ENCODE results near the gene STX5. TPM values are rescaled to one million over a fixed set of nuclear protein-coding genes. Genes with fewer than 3 reads are reported as not detected.
A peak's percentile ranks its signal among the peaks of the same experiment; 100 is the strongest.
"Not testable (repeated sequence)": the region's sequence is repeated elsewhere in the genome, so short reads cannot be mapped to it uniquely, and the experiment has no call there.

Gene STX5
- total RNA-seq, 2 experiments from 2014 or later = 24.6 to 29.2 TPM

GRCh38 chr11:62778441-62778840, 53.4 kb downstream of the STX5 start:
- Mint-ChIP-seq H3K4me3 (no peak overlapping the region), H3K27me3 (no peaks in the 10 kb centered on the region), H3K36me3 (peaks cover 4% of the 10 kb centered on the region), H3K27ac (peak overlapping the region; percentile 60), H3K4me1 (ENCODE audit: low read depth) (peaks cover 20% of the 10 kb centered on the region), H3K9me3 (no peaks in the 10 kb centered on the region)
- no peak for DNase-seq
- ChIA-PET CTCF (interaction anchor here (9.0 kb wide), 1 partner anchor 8 kb away, joined by 89 read pairs; the partner anchor contains the start of gene TMEM179B), POLR2A (interaction anchor here (2.2 kb wide), 1 partner anchor 8 kb away, joined by 9 read pairs; no protein-coding TSS in a partner anchor)
- intact Hi-C loops (cut with micrococcal nuclease) = no loop called here

GRCh38 chr11:62777389-62777788, 54.5 kb downstream of the STX5 start:
- Mint-ChIP-seq H3K9me3 (no peaks in the 10 kb centered on the region), H3K4me1 (ENCODE audit: low read depth) (peaks cover 20% of the 10 kb centered on the region), H3K27ac (peak overlapping the region; percentile 64), H3K27me3 (no peaks in the 10 kb centered on the region), H3K36me3 (peaks cover 4% of the 10 kb centered on the region), H3K4me3 (no peak overlapping the region)
- ChIA-PET POLR2A (interaction anchor here (0.7 to 2.2 kb wide), 4 partner anchors 9 to 104 kb away, joined by 3 to 9 read pairs (median 4); partner anchors contain the start of genes NXF1 and SLC3A2), CTCF (interaction anchor here (9.0 kb wide), 1 partner anchor 9 kb away, joined by 89 read pairs; the partner anchor contains the start of gene TMEM179B)
- intact Hi-C loops (cut with micrococcal nuclease) = no loop called here
- DNase-seq = peak; percentile 36

GRCh38 chr11:62775646-62776045, 56.2 kb downstream of the STX5 start:
- Mint-ChIP-seq H3K27ac (peak overlapping the region; percentile 42), H3K36me3 (peaks cover 4% of the 10 kb centered on the region), H3K4me1 (ENCODE audit: low read depth) (peaks cover 26% of the 10 kb centered on the region), H3K4me3 (no peak overlapping the region), H3K9me3 (no peaks in the 10 kb centered on the region), H3K27me3 (no peaks in the 10 kb centered on the region)
- CTCF ChIA-PET = interaction anchor here (1.0 to 9.0 kb wide), 2 partner anchors 8 to 11 kb away, joined by 4 to 89 read pairs; partner anchors contain the start of gene TMEM179B
- no peak for DNase-seq
- POLR2A ChIA-PET = interaction anchor here (1.2 to 2.4 kb wide), 3 partner anchors 11 to 65 kb away, joined by 3 to 11 read pairs (median 6); partner anchors contain the start of gene TMEM179B
- intact Hi-C loops (cut with micrococcal nuclease) = no loop called here

DNA sequence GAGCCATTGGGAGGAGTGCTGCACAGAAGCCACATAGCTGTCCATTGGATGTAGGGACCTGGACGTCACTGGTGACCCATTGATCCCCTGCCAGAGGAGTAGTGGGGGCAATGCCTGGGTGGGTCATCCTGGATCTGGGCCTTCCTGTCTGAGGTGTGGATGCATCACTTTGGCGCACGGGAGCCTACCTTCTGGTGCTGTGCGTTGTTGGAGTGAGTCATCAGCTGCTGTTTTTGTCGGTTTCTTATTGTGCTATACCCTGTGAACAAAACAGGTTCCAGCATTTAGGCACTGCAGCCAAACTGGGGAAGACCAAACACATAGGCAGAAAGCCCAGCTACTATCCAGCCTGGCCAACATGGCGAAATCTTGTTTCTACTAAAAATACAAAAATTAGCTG, 57.4 kb downstream of the STX5 start:
- peaks cover 38% of the 10 kb centered on the region for H3K4me1 Mint-ChIP-seq (ENCODE audit: low read depth)
- H3K9me3 Mint-ChIP-seq = no peaks in the 10 kb centered on the region
- intact Hi-C loops (cut with micrococcal nuclease) = no loop called here
- ChIA-PET POLR2A (interaction anchor here (0.6 to 2.4 kb wide), 5 partner anchors 13 to 161 kb away, joined by 3 to 11 read pairs (median 4); partner anchors contain the start of genes ROM1, SLC3A2 and TMEM179B), CTCF (interaction anchor here (9.0 kb wide), 1 partner anchor 12 kb away, joined by 89 read pairs; the partner anchor contains the start of gene TMEM179B)
- DNase-seq = no peak
- peaks cover 6% of the 10 kb centered on the region for H3K36me3 Mint-ChIP-seq
- H3K4me3 Mint-ChIP-seq = no peak overlapping the region
- H3K27ac Mint-ChIP-seq = no peak overlapping the region
- H3K27me3 Mint-ChIP-seq = no peaks in the 10 kb centered on the region

DNA sequence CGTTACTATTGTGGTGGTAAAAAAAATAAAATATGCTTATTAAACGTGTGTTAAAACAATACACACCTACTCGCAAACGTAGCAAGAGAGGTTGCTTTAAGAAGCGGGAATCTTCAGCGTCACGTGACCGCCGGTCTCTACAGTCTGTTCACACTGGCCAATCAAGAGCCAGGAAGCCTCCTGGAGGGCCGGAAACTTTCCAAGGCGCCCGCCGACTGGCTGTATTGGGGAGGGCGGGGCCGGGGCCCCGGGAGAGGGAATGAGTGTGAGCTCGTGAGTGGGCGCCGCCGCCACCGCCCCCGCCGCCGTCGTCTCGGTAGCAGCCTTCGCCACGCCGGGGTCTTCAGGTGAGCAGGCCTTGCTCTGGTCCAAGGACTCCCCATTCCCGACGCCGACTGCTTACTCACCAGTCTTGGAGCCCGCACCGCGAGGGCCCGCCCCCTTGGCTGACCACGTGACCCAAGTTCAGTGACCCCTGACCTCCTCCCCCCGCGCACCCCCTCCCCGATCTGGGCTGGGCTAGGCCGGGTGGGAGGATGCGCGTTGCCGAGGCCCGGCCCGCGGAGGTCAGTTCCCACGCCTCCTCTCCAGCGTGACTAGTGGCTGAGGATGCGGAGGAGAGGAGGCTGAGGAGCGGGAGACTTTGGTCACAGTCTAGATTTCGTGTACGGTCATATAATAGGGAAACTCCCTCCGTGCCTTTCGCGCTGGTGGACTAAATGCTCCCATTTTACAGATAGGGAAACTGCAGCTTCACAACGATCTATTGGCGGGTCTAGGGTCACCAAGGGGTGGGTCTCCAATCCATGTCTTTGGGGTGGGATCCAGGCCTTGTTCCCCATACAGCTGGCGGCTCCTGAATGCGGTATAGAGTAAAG, 60.5 kb downstream of the STX5 start, which contains the start of gene TAF6L:
Gene TAF6L (plus strand): TSS at position 253 of the 878 bp plus-strand sequence. CDS start 4,388 bp downstream, outside the sequence.
- intact Hi-C loops (cut with micrococcal nuclease) = loop anchor here (1.0 to 2.0 kb wide), 5 partner anchors 10 to 69 kb away; partner anchors contain the start of genes POLR2G, TMEM179B, TTC9C and ZBTB3

GRCh38 chr11:62770778-62771143, 61.1 kb downstream of the STX5 start:
- peak; percentile 34 for DNase-seq
- Mint-ChIP-seq H3K4me1 (ENCODE audit: low read depth) (peaks cover 26% of the 10 kb centered on the region), H3K27me3 (no peaks in the 10 kb centered on the region), H3K36me3 (peaks cover 13% of the 10 kb centered on the region), H3K4me3 (peak overlapping the region; percentile 79), H3K9me3 (no peaks in the 10 kb centered on the region), H3K27ac (peak overlapping the region; percentile 94)
- intact Hi-C loops (cut with micrococcal nuclease) = loop anchor here (1.0 to 2.0 kb wide), 5 partner anchors 9 to 70 kb away; partner anchors contain the start of genes POLR2G, TMEM179B, TTC9C and ZBTB3
- ChIA-PET CTCF (interaction anchor here (0.9 to 9.0 kb wide), 5 partner anchors 9 to 346 kb away, joined by 3 to 89 read pairs (median 4); partner anchors contain the start of genes POLR2G, TMEM179B and ZBTB3), POLR2A (interaction anchor here (0.7 to 4.2 kb wide), 11 partner anchors 9 to 369 kb away, joined by 3 to 32 read pairs (median 5); partner anchors contain the start of genes HNRNPUL2, NXF1, POLR2G and SLC3A2)

More for the DNA sequence above, 60.5 kb downstream of the STX5 start, which contains the start of gene TAF6L:
- ChIA-PET CTCF (interaction anchor here (0.9 to 9.0 kb wide), 6 partner anchors 10 to 347 kb away, joined by 3 to 89 read pairs (median 4); partner anchors contain the start of genes POLR2G, SLC3A2, TMEM179B and ZBTB3), POLR2A (interaction anchor here (0.7 to 4.2 kb wide), 12 partner anchors 10 to 369 kb away, joined by 3 to 32 read pairs (median 5); partner anchors contain the start of genes HNRNPUL2, NXF1, POLR2G and SLC3A2)
- Mint-ChIP-seq H3K9me3 (no peaks in the 10 kb centered on the region), H3K4me3 (peak within 1 kb of the TSS; percentile 79), H3K27ac (peak within 1 kb of the TSS; percentile 94), H3K36me3 (peaks cover 8% of the 10 kb centered on the region), H3K27me3 (no peaks in the 10 kb centered on the region), H3K4me1 (ENCODE audit: low read depth) (peaks cover 24% of the 10 kb centered on the region)
- peak; percentile 98 for DNase-seq

DNA sequence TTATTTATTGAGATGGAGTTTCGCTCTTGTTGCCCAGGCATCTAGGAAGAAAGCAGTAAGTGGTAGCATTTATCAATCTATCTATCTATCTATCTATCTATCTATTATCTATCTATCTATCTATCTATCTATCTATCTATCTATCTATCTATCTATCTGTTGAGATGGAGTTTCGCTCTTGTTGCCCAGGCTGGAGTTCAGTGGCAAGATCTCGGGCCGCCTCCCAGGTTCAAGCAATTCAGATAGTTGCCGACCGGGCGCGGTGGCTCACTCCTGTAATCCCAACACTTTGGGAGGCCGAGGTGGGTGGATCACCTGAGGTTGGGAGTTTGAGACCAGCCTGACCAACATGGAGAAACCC, 71.0 kb downstream of the STX5 start:
- Mint-ChIP-seq H3K4me1 (ENCODE audit: low read depth) (peaks cover 24% of the 10 kb centered on the region), H3K4me3 (peak overlapping the region; percentile 96), H3K36me3 (peaks cover 12% of the 10 kb centered on the region), H3K27ac (peak overlapping the region; percentile 69)
- intact Hi-C loops (cut with micrococcal nuclease) = loop anchor here (1.0 to 5.0 kb wide), 3 partner anchors 10 to 169 kb away; partner anchors contain the start of genes TAF6L and TUT1
- CTCF ChIA-PET = interaction anchor here (0.6 to 3.0 kb wide), 8 partner anchors 9 to 381 kb away, joined by 3 to 16 read pairs (median 4); partner anchors contain the start of genes TAF6L and TMEM179B
- POLR2A ChIA-PET = interaction anchor here (1.0 to 3.1 kb wide), 6 partner anchors 8 to 95 kb away, joined by 4 to 18 read pairs (median 12); partner anchors contain the start of genes HNRNPUL2, TAF6L, TMEM179B and TTC9C
- H3K9me3 Mint-ChIP-seq, DNase-seq, H3K27me3 Mint-ChIP-seq: not testable (repeated sequence)

- peaks cover 25% of the 10 kb centered on the region for H3K4me1 Mint-ChIP-seq (ENCODE audit: low read depth)
- H3K4me3 Mint-ChIP-seq = no peak overlapping the region
- DNase-seq = no peak
- ChIA-PET POLR2A (interaction anchor here (0.6 kb wide), 1 partner anchor 18 kb away, joined by 4 read pairs; no protein-coding TSS in a partner anchor), CTCF (interaction anchor here (0.6 to 0.9 kb wide), 2 partner anchors 27 to 28 kb away, joined by 3 read pairs; no protein-coding TSS in a partner anchor)
- no peaks in the 10 kb centered on the region for H3K27me3 Mint-ChIP-seq
- H3K36me3 Mint-ChIP-seq = peaks cover 7% of the 10 kb centered on the region
- no peak overlapping the region for H3K27ac Mint-ChIP-seq
- intact Hi-C loops (cut with micrococcal nuclease) = no loop called here
- H3K9me3 Mint-ChIP-seq = no peaks in the 10 kb centered on the region
These were observed 73.7 kb downstream of the STX5 start for GRCh38 chr11:62757846-62758788.
